Astrocyte (in vitro differentiated cells and primary cell): ENCODE measurements around the gene CCDC3.

Experiments used
- CTCF ChIP-seq: IDR thresholded peaks from 2 replicates; pipeline ENCODE4 v1.5.1; 2011; ENCODE audit warnings: low read depth, mild to moderate bottlenecking, inconsistent platforms, low read length, moderate library complexity; ENCODE audit not compliant: insufficient read depth
- EZH2 ChIP-seq: IDR thresholded peaks from 2 replicates; pipeline ENCODE4 v1.6.1; 2012; ENCODE audit warnings: mild to moderate bottlenecking, low read length, inconsistent platforms; ENCODE audit not compliant: insufficient read depth

GRCh38 chr10:12975266-12975665 is 26.2 kb downstream of the CCDC3 start:
- TF ChIP-seq EZH2: no peak
- TF ChIP-seq CTCF: peak; percentile 4
